ENCODE measurements around the gene GLIPR1L2.
"Not testable (repeated sequence)": the region's sequence is repeated elsewhere in the genome, so short reads cannot be mapped to it uniquely, and the experiment has no call there.

The GLIPR1L2 gene

GRCh38 chr12:75390899-75391538, at the start of gene GLIPR1L2:
GLIPR1L2 (plus strand) TSS chr12:75391089; CDS start chr12:75391117, 28 bp downstream.
- TF ChIP-seq, protein P1, sequence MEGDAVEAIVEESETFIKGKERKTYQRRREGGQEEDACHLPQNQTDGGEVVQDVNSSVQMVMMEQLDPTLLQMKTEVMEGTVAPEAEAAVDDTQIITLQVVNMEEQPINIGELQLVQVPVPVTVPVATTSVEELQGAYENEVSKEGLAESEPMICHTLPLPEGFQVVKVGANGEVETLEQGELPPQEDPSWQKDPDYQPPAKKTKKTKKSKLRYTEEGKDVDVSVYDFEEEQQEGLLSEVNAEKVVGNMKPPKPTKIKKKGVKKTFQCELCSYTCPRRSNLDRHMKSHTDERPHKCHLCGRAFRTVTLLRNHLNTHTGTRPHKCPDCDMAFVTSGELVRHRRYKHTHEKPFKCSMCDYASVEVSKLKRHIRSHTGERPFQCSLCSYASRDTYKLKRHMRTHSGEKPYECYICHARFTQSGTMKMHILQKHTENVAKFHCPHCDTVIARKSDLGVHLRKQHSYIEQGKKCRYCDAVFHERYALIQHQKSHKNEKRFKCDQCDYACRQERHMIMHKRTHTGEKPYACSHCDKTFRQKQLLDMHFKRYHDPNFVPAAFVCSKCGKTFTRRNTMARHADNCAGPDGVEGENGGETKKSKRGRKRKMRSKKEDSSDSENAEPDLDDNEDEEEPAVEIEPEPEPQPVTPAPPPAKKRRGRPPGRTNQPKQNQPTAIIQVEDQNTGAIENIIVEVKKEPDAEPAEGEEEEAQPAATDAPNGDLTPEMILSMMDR (conservative IDR thresholded peaks at IDR 0.05; ENCODE audit: low read length) = peak; percentile 85
- H3K4me3 ChIP-seq (ENCODE audit: low read length) = peak within 1 kb of the TSS; percentile 73
- peak; percentile 98 for DNase-seq (ENCODE audit: low read depth)

DNA sequence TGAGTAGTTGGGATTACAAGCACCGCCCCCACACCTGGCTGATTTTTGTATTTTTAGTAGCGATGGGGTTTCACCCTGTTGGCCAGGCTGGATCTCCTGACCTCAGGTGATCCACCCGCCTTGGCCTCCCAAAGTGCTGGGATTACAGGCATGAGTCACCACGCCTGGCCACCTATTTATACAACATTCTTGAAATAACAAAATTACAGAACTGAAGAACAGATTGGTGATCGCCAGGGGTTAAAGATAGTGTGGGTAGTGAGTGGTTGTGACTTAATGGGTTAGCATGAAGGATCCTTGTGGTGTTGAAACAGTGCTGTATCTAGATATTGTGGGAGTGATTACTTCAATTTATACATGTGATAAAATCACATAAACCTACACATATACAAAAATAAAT, 49.0 kb upstream of the GLIPR1L2 start:
- no peak for DNase-seq (ENCODE audit: low read depth)
- TF ChIP-seq, protein P1 (conservative IDR thresholded peaks at IDR 0.05; ENCODE audit: low read length) = no peak
- H3K4me3 ChIP-seq (ENCODE audit: low read length) = no peak overlapping the region

- DNase-seq (ENCODE audit: low read depth) = no peak
- no peak overlapping the region for H3K4me3 ChIP-seq (ENCODE audit: low read length)
- TF ChIP-seq, protein P1 (conservative IDR thresholded peaks at IDR 0.05; ENCODE audit: low read length) = no peak
These were observed 45.4 kb upstream of the GLIPR1L2 start for GRCh38 chr12:75345531-75345930.

- H3K4me3 ChIP-seq (ENCODE audit: low read length); DNase-seq (ENCODE audit: low read depth): not testable (repeated sequence)
These were observed 44.7 kb upstream of the GLIPR1L2 start for GRCh38 chr12:75346215-75346614.

- TF ChIP-seq, protein P1 (conservative IDR thresholded peaks at IDR 0.05; ENCODE audit: low read length) = no peak
- no peak overlapping the region for H3K4me3 ChIP-seq (ENCODE audit: low read length)
- no peak for DNase-seq (ENCODE audit: low read depth)
These were observed 40.9 kb upstream of the GLIPR1L2 start for GRCh38 chr12:75349946-75350345.

- H3K4me3 ChIP-seq (ENCODE audit: low read length) = no peak overlapping the region
- TF ChIP-seq, protein P1 (conservative IDR thresholded peaks at IDR 0.05; ENCODE audit: low read length) = no peak
- DNase-seq (ENCODE audit: low read depth) = no peak
These were observed 40.5 kb upstream of the GLIPR1L2 start for GRCh38 chr12:75350413-75350812.

GRCh38 chr12:75354011-75354410, 36.9 kb upstream of the GLIPR1L2 start:
- TF ChIP-seq, protein P1 (conservative IDR thresholded peaks at IDR 0.05; ENCODE audit: low read length) = no peak
- no peak overlapping the region for H3K4me3 ChIP-seq (ENCODE audit: low read length)

More at GRCh38 chr12:75354011-75354410, 36.9 kb upstream of the GLIPR1L2 start:
- no peak for DNase-seq (ENCODE audit: low read depth)

Measured in AG10803 (cell line).